IMR-90 (cell line): Measurements from ENCODE around the gene RECK. TPM values are rescaled to one million over a fixed set of nuclear protein-coding genes. Genes with fewer than 3 reads are reported as not detected.

Source experiments
- ATAC-seq: fragments of 200-7000 bp; cut with Tn5 transposase; 2 replicates; pipeline ENCODE4 v1.9.1; 2020; ENCODE audit warnings: low read depth, mild to moderate bottlenecking, moderate library complexity
- BruUV-seq: library from RNA; stranded (reverse); fragments of 400-500 nt; replicated peaks from 2 replicates; lab custom pipeline; 2021; lab: Mats Ljungman, UMichigan
- CTCF ChIA-PET: fragments of 300-600 bp; formaldehyde crosslinking; extraction: SDS; loops from one replicate; lab custom pipeline; 2021; ENCODE audit warnings: antibody characterized with exemption; lab: Yijun Ruan, JAX
- POLR2A ChIA-PET: fragments of 300-600 bp; sonication (Branson Sonifier 250); formaldehyde crosslinking; loops from one replicate; lab custom pipeline; 2022; ENCODE audit warnings: antibody characterized with exemption; ENCODE audit not compliant: unreplicated experiment; lab: Charles Lee
- DNase-seq: peaks from one replicate; pipeline ENCODE4 v3.0.0; 2013
- H2AFZ ChIP-seq: replicated peaks from 2 replicates; pipeline ENCODE3; 2013; ENCODE audit warnings: low read length, mild to moderate bottlenecking; ENCODE audit not compliant: poor library complexity
- H2AK5ac ChIP-seq: 2 replicates; pipeline ENCODE4 v1.6.1; 2013; ENCODE audit warnings: low read depth, low read length, inconsistent platforms
- H2AK9ac ChIP-seq: replicated peaks from 2 replicates; pipeline ENCODE3; 2013; ENCODE audit warnings: mild to moderate bottlenecking, low read depth, low read length, moderate library complexity; ENCODE audit not compliant: poor library complexity
- H2BK120ac ChIP-seq: 2 replicates; pipeline ENCODE4 v1.6.1; 2013; ENCODE audit warnings: low read depth, low read length, inconsistent platforms
- H2BK15ac ChIP-seq: 3 replicates; pipeline ENCODE4 v1.6.1; 2013; ENCODE audit warnings: low read depth, low read length, inconsistent platforms
- H2BK20ac ChIP-seq: 2 replicates; pipeline ENCODE4 v1.6.1; 2013; ENCODE audit warnings: low read depth, mild to moderate bottlenecking, inconsistent platforms, low read length, moderate library complexity
- H2BK5ac ChIP-seq: 2 replicates; pipeline ENCODE4 v1.6.1; 2013; ENCODE audit warnings: mild to moderate bottlenecking, low read depth, low read length, inconsistent platforms; ENCODE audit not compliant: poor library complexity, severe bottlenecking
- H3K14ac ChIP-seq: replicated peaks from 2 replicates; pipeline ENCODE4 v1.6.1; 2013; ENCODE audit warnings: low read depth, low read length, inconsistent platforms
- H3K18ac ChIP-seq: 2 replicates; pipeline ENCODE4 v1.6.1; 2013; ENCODE audit warnings: low read depth, low read length, control low read depth
- H3K23ac ChIP-seq: 2 replicates; pipeline ENCODE4 v1.6.1; 2013; ENCODE audit warnings: low read depth, low read length, inconsistent platforms
- H3K27ac ChIP-seq: 2 replicates; pipeline ENCODE4 v1.5.1; 2013; ENCODE audit warnings: mild to moderate bottlenecking, control low read depth, low read length; ENCODE audit not compliant: insufficient read depth
- H3K27me3 ChIP-seq: 2 replicates; pipeline ENCODE4 v1.6.1; 2013; ENCODE audit warnings: low read length; ENCODE audit not compliant: control insufficient read depth, insufficient read depth
- H3K36me3 ChIP-seq: 2 replicates; pipeline ENCODE4 v1.6.1; 2013; ENCODE audit warnings: low read length, mixed read lengths; ENCODE audit not compliant: control insufficient read depth, insufficient read depth
- H3K4ac ChIP-seq: 2 replicates; pipeline ENCODE4 v1.6.1; 2013; ENCODE audit warnings: low read depth, low read length, inconsistent platforms
- H3K4me1 ChIP-seq: 2 replicates; pipeline ENCODE4 v1.6.1; 2013; ENCODE audit warnings: low read length, mixed read lengths; ENCODE audit not compliant: control insufficient read depth, insufficient read depth
- H3K4me2 ChIP-seq: 2 replicates; pipeline ENCODE4 v1.6.1; 2013; ENCODE audit warnings: low read depth, mild to moderate bottlenecking, control low read depth, low read length, moderate library complexity
- H3K4me3 ChIP-seq: 2 replicates; pipeline ENCODE4 v1.5.1; 2013; ENCODE audit warnings: low read depth, mild to moderate bottlenecking, control low read depth, low read length, moderate library complexity; ENCODE audit not compliant: insufficient read depth
- H3K56ac ChIP-seq: 2 replicates; pipeline ENCODE4 v1.6.1; 2013; ENCODE audit warnings: low read length, inconsistent platforms; ENCODE audit not compliant: insufficient read depth; ENCODE audit errors: extremely low read depth
- H3K79me1 ChIP-seq, 2 experiments: 2 replicates each; pipeline ENCODE4 v1.6.1; 2013; ENCODE audit warnings: low read length in 2 of 2, inconsistent platforms in 1 of 2, low read depth in 1 of 2
- H3K9ac ChIP-seq: 2 replicates; pipeline ENCODE4 v1.6.1; 2013; ENCODE audit warnings: low read depth, low read length, control low read depth
- H3K9me1 ChIP-seq: 2 replicates; pipeline ENCODE4 v1.6.1; 2013; ENCODE audit warnings: low read length, inconsistent platforms; ENCODE audit not compliant: insufficient read depth
- H3K9me3 ChIP-seq: 2 replicates; pipeline ENCODE4 v1.6.1; 2013; ENCODE audit warnings: low read length; ENCODE audit not compliant: control insufficient read depth, insufficient read depth
- H4K20me1 ChIP-seq: 2 replicates; pipeline ENCODE4 v1.6.1; 2013; ENCODE audit warnings: low read length, inconsistent platforms; ENCODE audit not compliant: insufficient read depth
- H4K5ac ChIP-seq: 2 replicates; pipeline ENCODE4 v1.6.1; 2013; ENCODE audit warnings: mild to moderate bottlenecking, low read depth, low read length, control low read depth
- H4K8ac ChIP-seq, 2 experiments: 2 replicates each; pipeline ENCODE4 v1.6.1; 2013; ENCODE audit warnings: low read depth in 2 of 2, low read length in 2 of 2, control low read depth in 1 of 2, inconsistent platforms in 1 of 2
- H4K91ac ChIP-seq: 2 replicates; pipeline ENCODE4 v1.6.1; 2013; ENCODE audit warnings: low read depth, low read length, inconsistent platforms; ENCODE audit not compliant: insufficient read depth
- CEBPB ChIP-seq: IDR thresholded peaks from 2 replicates; pipeline ENCODE4 v1.6.1; 2012; ENCODE audit warnings: low read depth, low read length, improper control_type of control experiment
- MAFK ChIP-seq: IDR thresholded peaks from 2 replicates; pipeline ENCODE4 v1.6.1; 2012; ENCODE audit warnings: low read depth, low read length, improper control_type of control experiment
- MAZ ChIP-seq: IDR thresholded peaks from 2 replicates; pipeline ENCODE4 v1.6.1; 2012; ENCODE audit warnings: low read depth, mild to moderate bottlenecking, low read length, improper control_type of control experiment, moderate library complexity, borderline replicate concordance
- WGBS, 2 experiments: methylation state at CpG; one replicate each; pipeline versions ENCODE4 v1.1.5 to v1.1.7; 2013; ENCODE audit warnings: missing lambda C conversion rate in 2 of 2; ENCODE audit not compliant: insufficient read length in 1 of 2; ENCODE audit errors: extremely low coverage in 2 of 2; 5-methylcytosine and 5-hydroxymethylcytosine counted together
- dilution Hi-C: fragments of 300-500 bp; cut with HindIII; formaldehyde crosslinking; loops from one replicate; pipeline ENCODE4 v1.14.3; 2018; ENCODE audit warnings: low sequenced_read_pairs; ENCODE audit not compliant: unreplicated experiment
- in situ Hi-C: fragments of 300-500 bp; cut with MboI; formaldehyde crosslinking; loops from 3 replicates; pipeline ENCODE4 v1.14.3; 2019; ENCODE audit warnings: low sequenced_read_pairs, inconsistent platforms, mixed read lengths
- intact Hi-C: fragments of 100-400 bp; cut with micrococcal nuclease; formaldehyde crosslinking; loops from 2 replicates; pipeline ENCODE4 v1.10.0; 2022
- polyA plus RNA-seq, 3 experiments: library from polyadenylated mRNA; depleted of rRNA; stranded (reverse); fragments of >200 nt; gene quantifications; 2 replicates each; pipeline ENCODE4 v1.2.3, GENCODE V29; 2012; ENCODE audit warnings: low replicate concordance in 1 of 3
- total RNA-seq: library from RNA; depleted of rRNA; stranded (reverse); fragments of >200 nt; gene quantifications from 2 replicates; pipeline ENCODE4 v1.2.3, GENCODE V29; 2012

RECK gene
- total and polyA plus RNA-seq, 2 of the 4 experiments (the other 2 are of a cell fraction), result 23.5 to 44.0 TPM

DNA sequence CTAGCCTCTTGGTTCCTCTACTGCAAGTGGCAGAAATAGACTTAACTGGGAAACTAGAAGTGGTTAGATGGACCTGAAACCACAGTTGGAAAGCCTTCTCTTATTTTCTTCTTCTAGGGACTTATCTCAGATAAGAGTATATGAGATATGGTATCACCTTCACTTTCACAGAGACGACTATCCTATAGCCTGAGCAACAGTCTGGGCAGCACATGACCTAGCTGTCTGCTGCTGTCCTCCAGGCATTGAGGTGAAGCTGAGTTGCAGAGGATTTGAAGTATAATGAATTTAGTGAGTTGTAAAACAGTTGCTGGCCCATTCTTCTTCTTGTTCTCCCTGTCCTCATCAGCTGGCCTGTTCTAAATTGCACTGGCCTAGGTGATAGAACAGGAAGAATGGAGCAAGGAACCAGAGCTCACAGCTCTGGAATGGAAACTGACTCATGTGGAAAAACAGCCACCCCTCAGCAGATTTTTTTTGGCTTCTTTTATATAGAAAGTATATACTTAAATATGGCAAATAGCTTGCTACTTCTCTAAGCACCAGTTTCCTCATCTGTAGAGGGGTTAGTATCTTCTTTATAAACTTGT is 27.8 kb downstream of the RECK start:
- in situ Hi-C loops, result no loop called here
- Histone ChIP-seq H3K56ac (no peak overlapping the region; the same call in 1 of the 2 replicates), H3K23ac (peak overlapping the region; percentile 19), H4K8ac (peak overlapping the region in 1 of 2 experiments; percentile 66; a peak in 2 of 4 replicates), H3K18ac (peak overlapping the region; percentile 63), H2BK15ac (peak overlapping the region; percentile 1; the same call in 1 of the 3 replicates), H4K91ac (peak overlapping the region; percentile 18; the same call in 1 of the 2 replicates), H3K4me2 (peak overlapping the region; percentile 58; the same call in 1 of the 2 replicates), H3K36me3 (peaks cover 31% of the 10 kb centered on the region), H3K9me3 (no peaks in the 10 kb centered on the region), H3K4ac (peak overlapping the region; percentile 48; the same call in 1 of the 2 replicates), H3K27ac (peak overlapping the region; percentile 82), H2AFZ (no peak overlapping the region), H3K9me1 (peaks cover 6% of the 10 kb centered on the region), H2BK120ac (no peak overlapping the region), H4K5ac (no peak overlapping the region), H3K4me1 (peaks cover 11% of the 10 kb centered on the region), H3K4me3 (no peak overlapping the region), H2BK20ac (no peak overlapping the region), H3K27me3 (no peaks in the 10 kb centered on the region), H2AK5ac (peak overlapping the region; percentile 46), H3K9ac (peak overlapping the region; percentile 22; the same call in 1 of the 2 replicates), H3K14ac (peak overlapping the region; percentile 79), H3K79me1 (peaks cover 20 to 58% of the 10 kb centered on the region in 2 experiments), H2BK5ac (peak overlapping the region; percentile 76), H2AK9ac (no peak overlapping the region), H4K20me1 (peaks cover 22% of the 10 kb centered on the region; the same call in 1 of the 2 replicates)
- ChIA-PET CTCF (no interaction called here), POLR2A (no interaction called here)
- intact Hi-C loops, result loop anchor here (2.0 kb wide), 1 partner anchor 24 kb away; no protein-coding TSS in a partner anchor
- DNase-seq, result peak; percentile 63
- peak; percentile 74 for ATAC-seq
- BruUV-seq, result no TSS peak
- TF ChIP-seq MAZ (no peak), MAFK (peak; percentile 58), CEBPB (peak; percentile 13; the same call in 1 of the 2 replicates)
- no CpG with 5 or more reads among the region's 1 CpG for WGBS, 2 experiments
- dilution Hi-C loops, result no loop called here
